Sigmoid colon (tissue), 4 donors: ENCODE measurements around the gene CDH3.

Experiments used
- CTCF ChIP-seq, 4 experiments: fragments of 450-650 bp in 3 of 4; fragments of 200-600 bp in 1 of 4; IDR thresholded peaks; one replicate each; pipeline ENCODE4 v1.5.1; 2016 to 2019; ENCODE audit warnings: antibody characterized with exemption in 4 of 4, mild to moderate bottlenecking in 3 of 4, moderate library complexity in 2 of 4
- EP300 ChIP-seq, 4 donors: sonication (generic); formaldehyde crosslinking; IDR thresholded peaks; one replicate each; pipeline ENCODE4 v1.6.1; 2017; ENCODE audit warnings: antibody characterized with exemption in 4 of 4
- POLR2A ChIP-seq, 2 donors: fragments of 450-650 bp; IDR thresholded peaks; one replicate each; pipeline ENCODE4 v1.6.1; 2016; ENCODE audit warnings: antibody characterized with exemption in 2 of 2, mild to moderate bottlenecking in 2 of 2, moderate library complexity in 2 of 2
- POLR2AphosphoS5 ChIP-seq, 4 donors: sonication (generic); formaldehyde crosslinking; IDR thresholded peaks; one replicate each; pipeline ENCODE4 v1.6.1; 2017; ENCODE audit warnings: antibody characterized with exemption in 4 of 4

DNA sequence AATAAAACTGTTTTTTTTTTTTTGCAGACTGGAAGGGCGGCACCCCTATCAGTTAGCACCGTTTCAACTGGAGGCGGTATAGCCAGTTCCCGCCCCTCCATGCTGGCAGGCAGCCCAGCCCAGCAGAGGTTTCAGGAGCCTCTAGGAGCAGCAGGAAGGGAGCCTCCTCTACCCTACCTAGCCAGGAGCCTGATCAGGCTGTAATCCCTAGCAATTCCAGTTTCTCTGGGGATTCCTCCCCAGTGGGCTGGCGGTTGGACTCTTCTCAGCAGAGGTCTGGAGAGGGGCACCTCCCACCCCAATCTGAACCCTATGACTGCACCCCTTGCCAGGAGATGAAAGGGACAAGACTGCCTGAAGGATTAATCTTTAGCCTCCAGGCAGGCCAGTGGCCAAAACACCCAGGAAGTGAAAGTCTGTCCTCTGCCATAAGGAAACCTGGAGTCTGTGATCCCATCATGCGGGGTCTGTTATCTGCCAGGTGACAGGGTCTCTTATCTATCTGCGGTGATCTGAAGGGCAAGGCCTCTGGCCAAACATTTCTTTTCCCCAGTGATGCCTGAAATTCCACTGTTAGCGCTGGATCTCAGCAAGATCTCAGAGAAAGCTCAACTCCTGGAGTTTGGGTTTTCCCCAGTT lies 87.1 kb downstream of the CDH3 start:
- no peak for TF ChIP-seq EP300 (IDR thresholded peaks at IDR 0.05)
- TF ChIP-seq CTCF (IDR thresholded peaks at IDR 0.05): no peak
- no peak for TF ChIP-seq POLR2AphosphoS5 (IDR thresholded peaks at IDR 0.05)
- no peak for TF ChIP-seq POLR2A (IDR thresholded peaks at IDR 0.05)
